ENCODE results near the gene TMC4. TPM values are rescaled to one million over a fixed set of nuclear protein-coding genes. Genes with fewer than 3 reads are reported as not detected.
A peak's percentile ranks its signal among the peaks of the same experiment; 100 is the strongest.
"Not testable (repeated sequence)": the region's sequence is repeated elsewhere in the genome, so short reads cannot be mapped to it uniquely, and the experiment has no call there.

TMC4 gene
- total and polyA plus RNA-seq, 5 donors from 2014 or later, result 0.42 to 1.1 (median 0.55) TPM; not detected in 1

- H3K4me3 ChIP-seq (ENCODE audit: low read depth, low read length); H3K9me3 Mint-ChIP-seq; H3K27me3 Mint-ChIP-seq; H3K4me1 ChIP-seq (ENCODE audit: control insufficient read depth, insufficient read depth, low read length, poor library complexity, severe bottlenecking); DNase-seq; H3K4me3 Mint-ChIP-seq; H3K27me3 ChIP-seq (ENCODE audit: control insufficient read depth, insufficient read depth, low read length); H3K9me3 ChIP-seq (ENCODE audit: control insufficient read depth in 2 of 2, low read length in 2 of 2); H3K36me3 ChIP-seq (ENCODE audit: control insufficient read depth, insufficient read depth, low read length); H3K27ac ChIP-seq (ENCODE audit: insufficient read depth, low read length, poor library complexity, severe bottlenecking); H3K27ac Mint-ChIP-seq; ATAC-seq (ENCODE audit: low read depth in 2 of 2): not testable (repeated sequence)
- Mint-ChIP-seq H3K36me3 (peaks cover 14% of the 10 kb centered on the region), H3K4me1 (peaks cover 0 to 25% (median 15%) of the 10 kb centered on the region in 4 donors)
Measured at GRCh38 chr19:54214734-54215133, 41.8 kb upstream of the TMC4 start.

- not testable (repeated sequence) for H3K27me3 ChIP-seq (ENCODE audit: control insufficient read depth, insufficient read depth, low read length); H3K9me3 ChIP-seq (ENCODE audit: control insufficient read depth in 2 of 2, low read length in 2 of 2); H3K9me3 Mint-ChIP-seq; H3K4me3 Mint-ChIP-seq; H3K4me3 ChIP-seq (ENCODE audit: low read depth, low read length); H3K36me3 ChIP-seq (ENCODE audit: control insufficient read depth, insufficient read depth, low read length); ATAC-seq (ENCODE audit: low read depth in 2 of 2); DNase-seq; H3K27me3 Mint-ChIP-seq; H3K27ac Mint-ChIP-seq; H3K27ac ChIP-seq (ENCODE audit: insufficient read depth, low read length, poor library complexity, severe bottlenecking)
- Mint-ChIP-seq H3K36me3 (peaks cover 14% of the 10 kb centered on the region), H3K4me1 (peaks cover 0 to 29% (median 17%) of the 10 kb centered on the region in 4 donors)
- peaks cover 14% of the 10 kb centered on the region for H3K4me1 ChIP-seq (ENCODE audit: control insufficient read depth, insufficient read depth, low read length, poor library complexity, severe bottlenecking)
Measured at GRCh38 chr19:54214217-54214616, 41.3 kb upstream of the TMC4 start.

- no peaks in the 10 kb centered on the region for H3K9me3 ChIP-seq (ENCODE audit: control insufficient read depth in 2 of 2, low read length in 2 of 2)
- peak overlapping the region; percentile 45 to 82 (median 80) for H3K27ac Mint-ChIP-seq
- peak overlapping the region in 1 of 4 donors; percentile 23 for H3K4me3 Mint-ChIP-seq
- no peaks in the 10 kb centered on the region for H3K27me3 ChIP-seq (ENCODE audit: control insufficient read depth, insufficient read depth, low read length)
- ATAC-seq (ENCODE audit: low read depth in 2 of 2) (no peak), DNase-seq (no peak)
- H3K36me3 ChIP-seq (ENCODE audit: control insufficient read depth, insufficient read depth, low read length), result peaks cover 19% of the 10 kb centered on the region
- no peaks in the 10 kb centered on the region for H3K27me3 Mint-ChIP-seq
- H3K4me1 Mint-ChIP-seq, result peaks cover 0 to 56% (median 36%) of the 10 kb centered on the region in 4 donors
- H3K36me3 Mint-ChIP-seq, result peaks cover 26% of the 10 kb centered on the region
- no peak overlapping the region for H3K4me3 ChIP-seq (ENCODE audit: low read depth, low read length)
- H3K9me3 Mint-ChIP-seq, result peaks cover 0 to 2% (median 0%) of the 10 kb centered on the region in 7 donors
- H3K4me1 ChIP-seq (ENCODE audit: control insufficient read depth, insufficient read depth, low read length, poor library complexity, severe bottlenecking), result peaks cover 28% of the 10 kb centered on the region
- H3K27ac ChIP-seq (ENCODE audit: insufficient read depth, low read length, poor library complexity, severe bottlenecking), result peak overlapping the region; percentile 54
Measured at GRCh38 chr19:54211235-54211634, 38.3 kb upstream of the TMC4 start.

GRCh38 chr19:54209811-54210494, 37.0 kb upstream of the TMC4 start:
- no peak overlapping the region for H3K4me3 ChIP-seq (ENCODE audit: low read depth, low read length)
- H3K27me3 ChIP-seq (ENCODE audit: control insufficient read depth, insufficient read depth, low read length), result no peaks in the 10 kb centered on the region
- peaks cover 39% of the 10 kb centered on the region for H3K4me1 ChIP-seq (ENCODE audit: control insufficient read depth, insufficient read depth, low read length, poor library complexity, severe bottlenecking)
- DNase-seq, result no peak
- H3K36me3 ChIP-seq (ENCODE audit: control insufficient read depth, insufficient read depth, low read length), result peaks cover 30% of the 10 kb centered on the region
- H3K4me3 Mint-ChIP-seq, result peak overlapping the region in 1 of 4 donors; percentile 24
- peaks cover 32% of the 10 kb centered on the region for H3K36me3 Mint-ChIP-seq
- peaks cover 0 to 63% (median 44%) of the 10 kb centered on the region in 4 donors for H3K4me1 Mint-ChIP-seq
- ATAC-seq (ENCODE audit: low read depth in 2 of 2), result no peak
- H3K9me3 Mint-ChIP-seq, result peaks cover 0 to 2% (median 0%) of the 10 kb centered on the region in 7 donors
- H3K27me3 Mint-ChIP-seq, result no peaks in the 10 kb centered on the region
- H3K9me3 ChIP-seq (ENCODE audit: control insufficient read depth in 2 of 2, low read length in 2 of 2), result no peaks in the 10 kb centered on the region
- peak overlapping the region in 1 of 3 donors; percentile 80 for H3K27ac Mint-ChIP-seq
- H3K27ac ChIP-seq (ENCODE audit: insufficient read depth, low read length, poor library complexity, severe bottlenecking), result peak overlapping the region; percentile 54

- peaks cover 37% of the 10 kb centered on the region for H3K36me3 ChIP-seq (ENCODE audit: control insufficient read depth, insufficient read depth, low read length)
- peaks cover 32% of the 10 kb centered on the region for H3K36me3 Mint-ChIP-seq
- peak overlapping the region in 1 of 3 donors; percentile 80 for H3K27ac Mint-ChIP-seq
- ATAC-seq (ENCODE audit: low read depth in 2 of 2) (no peak), DNase-seq (no peak)
- peaks cover 0 to 2% (median 0%) of the 10 kb centered on the region in 7 donors for H3K9me3 Mint-ChIP-seq
- peaks cover 46% of the 10 kb centered on the region for H3K4me1 ChIP-seq (ENCODE audit: control insufficient read depth, insufficient read depth, low read length, poor library complexity, severe bottlenecking)
- H3K4me3 ChIP-seq (ENCODE audit: low read depth, low read length), result no peak overlapping the region
- no peaks in the 10 kb centered on the region for H3K27me3 ChIP-seq (ENCODE audit: control insufficient read depth, insufficient read depth, low read length)
- peaks cover 0 to 70% (median 50%) of the 10 kb centered on the region in 4 donors for H3K4me1 Mint-ChIP-seq
- no peak overlapping the region for H3K4me3 Mint-ChIP-seq
- H3K27me3 Mint-ChIP-seq, result no peaks in the 10 kb centered on the region
- H3K9me3 ChIP-seq (ENCODE audit: control insufficient read depth in 2 of 2, low read length in 2 of 2), result no peaks in the 10 kb centered on the region
- no peak overlapping the region for H3K27ac ChIP-seq (ENCODE audit: insufficient read depth, low read length, poor library complexity, severe bottlenecking)
Measured at GRCh38 chr19:54209058-54209810, 36.3 kb upstream of the TMC4 start.

- H3K9me3 Mint-ChIP-seq, result peaks cover 0 to 2% (median 0%) of the 10 kb centered on the region in 7 donors
- peaks cover 32% of the 10 kb centered on the region for H3K36me3 Mint-ChIP-seq
- H3K4me1 Mint-ChIP-seq, result peaks cover 0 to 75% (median 50%) of the 10 kb centered on the region in 4 donors
- DNase-seq (no peak), ATAC-seq (ENCODE audit: low read depth in 2 of 2) (no peak)
- Histone ChIP-seq H3K9me3 (ENCODE audit: control insufficient read depth in 2 of 2, low read length in 2 of 2) (no peaks in the 10 kb centered on the region), H3K27ac (ENCODE audit: insufficient read depth, low read length, poor library complexity, severe bottlenecking) (no peak overlapping the region), H3K36me3 (ENCODE audit: control insufficient read depth, insufficient read depth, low read length) (peaks cover 42% of the 10 kb centered on the region), H3K4me3 (ENCODE audit: low read depth, low read length) (no peak overlapping the region), H3K27me3 (ENCODE audit: control insufficient read depth, insufficient read depth, low read length) (no peaks in the 10 kb centered on the region), H3K4me1 (ENCODE audit: control insufficient read depth, insufficient read depth, low read length, poor library complexity, severe bottlenecking) (peaks cover 50% of the 10 kb centered on the region)
- peak overlapping the region in 1 of 4 donors; percentile 70 for H3K4me3 Mint-ChIP-seq
- no peaks in the 10 kb centered on the region for H3K27me3 Mint-ChIP-seq
- peak overlapping the region in 1 of 3 donors; percentile 75 for H3K27ac Mint-ChIP-seq
Measured at GRCh38 chr19:54208784-54209057, 35.8 kb upstream of the TMC4 start.

GRCh38 chr19:54207983-54208783, 35.2 kb upstream of the TMC4 start:
- Mint-ChIP-seq H3K4me1 (peaks cover 0 to 81% (median 51%) of the 10 kb centered on the region in 4 donors), H3K27ac (peak overlapping the region; percentile 65 to 89 (median 75)), H3K4me3 (peak overlapping the region in 3 of 4 donors; percentile 48 to 73 (median 70)), H3K27me3 (no peaks in the 10 kb centered on the region), H3K9me3 (peaks cover 0 to 2% (median 0%) of the 10 kb centered on the region in 7 donors), H3K36me3 (peaks cover 32% of the 10 kb centered on the region)
- Histone ChIP-seq H3K4me3 (ENCODE audit: low read depth, low read length) (no peak overlapping the region), H3K9me3 (ENCODE audit: control insufficient read depth in 2 of 2, low read length in 2 of 2) (no peaks in the 10 kb centered on the region), H3K27ac (ENCODE audit: insufficient read depth, low read length, poor library complexity, severe bottlenecking) (no peak overlapping the region), H3K36me3 (ENCODE audit: control insufficient read depth, insufficient read depth, low read length) (peaks cover 48% of the 10 kb centered on the region), H3K27me3 (ENCODE audit: control insufficient read depth, insufficient read depth, low read length) (no peaks in the 10 kb centered on the region), H3K4me1 (ENCODE audit: control insufficient read depth, insufficient read depth, low read length, poor library complexity, severe bottlenecking) (peaks cover 56% of the 10 kb centered on the region)
- ATAC-seq (ENCODE audit: low read depth in 2 of 2) (peak; percentile 6 to 10), DNase-seq (no peak)

Measured in CD4-positive, CD25-positive, alpha-beta regulatory T cell (primary cell).